IMR-90 (cell line): Measurements from ENCODE around the gene FATE1. TPM values are rescaled to one million over a fixed set of nuclear protein-coding genes. Genes with fewer than 3 reads are reported as not detected.

Experiments
- ATAC-seq: fragments of 200-7000 bp; cut with Tn5 transposase; 2 replicates; pipeline ENCODE4 v1.9.1; 2020; ENCODE audit warnings: low read depth, mild to moderate bottlenecking, moderate library complexity
- BruUV-seq: library from RNA; stranded (reverse); fragments of 400-500 nt; replicated peaks from 2 replicates; lab custom pipeline; 2021; lab: Mats Ljungman, UMichigan
- CTCF ChIA-PET: fragments of 300-600 bp; formaldehyde crosslinking; extraction: SDS; loops from one replicate; lab custom pipeline; 2021; ENCODE audit warnings: antibody characterized with exemption; lab: Yijun Ruan, JAX
- POLR2A ChIA-PET: fragments of 300-600 bp; sonication (Branson Sonifier 250); formaldehyde crosslinking; loops from one replicate; lab custom pipeline; 2022; ENCODE audit warnings: antibody characterized with exemption; ENCODE audit not compliant: unreplicated experiment; lab: Charles Lee
- DNase-seq: peaks from one replicate; pipeline ENCODE4 v3.0.0; 2013
- H2AFZ ChIP-seq: replicated peaks from 2 replicates; pipeline ENCODE3; 2013; ENCODE audit warnings: low read length, mild to moderate bottlenecking; ENCODE audit not compliant: poor library complexity
- H2AK5ac ChIP-seq: 2 replicates; pipeline ENCODE4 v1.6.1; 2013; ENCODE audit warnings: low read depth, low read length, inconsistent platforms
- H2AK9ac ChIP-seq: replicated peaks from 2 replicates; pipeline ENCODE3; 2013; ENCODE audit warnings: mild to moderate bottlenecking, low read depth, low read length, moderate library complexity; ENCODE audit not compliant: poor library complexity
- H2BK120ac ChIP-seq: 2 replicates; pipeline ENCODE4 v1.6.1; 2013; ENCODE audit warnings: low read depth, low read length, inconsistent platforms
- H2BK15ac ChIP-seq: 3 replicates; pipeline ENCODE4 v1.6.1; 2013; ENCODE audit warnings: low read depth, low read length, inconsistent platforms
- H2BK20ac ChIP-seq: 2 replicates; pipeline ENCODE4 v1.6.1; 2013; ENCODE audit warnings: low read depth, mild to moderate bottlenecking, inconsistent platforms, low read length, moderate library complexity
- H2BK5ac ChIP-seq: 2 replicates; pipeline ENCODE4 v1.6.1; 2013; ENCODE audit warnings: mild to moderate bottlenecking, low read depth, low read length, inconsistent platforms; ENCODE audit not compliant: poor library complexity, severe bottlenecking
- H3K14ac ChIP-seq: replicated peaks from 2 replicates; pipeline ENCODE4 v1.6.1; 2013; ENCODE audit warnings: low read depth, low read length, inconsistent platforms
- H3K18ac ChIP-seq: 2 replicates; pipeline ENCODE4 v1.6.1; 2013; ENCODE audit warnings: low read depth, low read length, control low read depth
- H3K23ac ChIP-seq: 2 replicates; pipeline ENCODE4 v1.6.1; 2013; ENCODE audit warnings: low read depth, low read length, inconsistent platforms
- H3K27ac ChIP-seq: 2 replicates; pipeline ENCODE4 v1.5.1; 2013; ENCODE audit warnings: mild to moderate bottlenecking, control low read depth, low read length; ENCODE audit not compliant: insufficient read depth
- H3K27me3 ChIP-seq: 2 replicates; pipeline ENCODE4 v1.6.1; 2013; ENCODE audit warnings: low read length; ENCODE audit not compliant: control insufficient read depth, insufficient read depth
- H3K36me3 ChIP-seq: 2 replicates; pipeline ENCODE4 v1.6.1; 2013; ENCODE audit warnings: low read length, mixed read lengths; ENCODE audit not compliant: control insufficient read depth, insufficient read depth
- H3K4ac ChIP-seq: 2 replicates; pipeline ENCODE4 v1.6.1; 2013; ENCODE audit warnings: low read depth, low read length, inconsistent platforms
- H3K4me1 ChIP-seq: 2 replicates; pipeline ENCODE4 v1.6.1; 2013; ENCODE audit warnings: low read length, mixed read lengths; ENCODE audit not compliant: control insufficient read depth, insufficient read depth
- H3K4me2 ChIP-seq: 2 replicates; pipeline ENCODE4 v1.6.1; 2013; ENCODE audit warnings: low read depth, mild to moderate bottlenecking, control low read depth, low read length, moderate library complexity
- H3K4me3 ChIP-seq: 2 replicates; pipeline ENCODE4 v1.5.1; 2013; ENCODE audit warnings: low read depth, mild to moderate bottlenecking, control low read depth, low read length, moderate library complexity; ENCODE audit not compliant: insufficient read depth
- H3K56ac ChIP-seq: 2 replicates; pipeline ENCODE4 v1.6.1; 2013; ENCODE audit warnings: low read length, inconsistent platforms; ENCODE audit not compliant: insufficient read depth; ENCODE audit errors: extremely low read depth
- H3K79me1 ChIP-seq, 2 experiments: 2 replicates each; pipeline ENCODE4 v1.6.1; 2013; ENCODE audit warnings: low read length in 2 of 2, inconsistent platforms in 1 of 2, low read depth in 1 of 2
- H3K9ac ChIP-seq: 2 replicates; pipeline ENCODE4 v1.6.1; 2013; ENCODE audit warnings: low read depth, low read length, control low read depth
- H3K9me1 ChIP-seq: 2 replicates; pipeline ENCODE4 v1.6.1; 2013; ENCODE audit warnings: low read length, inconsistent platforms; ENCODE audit not compliant: insufficient read depth
- H3K9me3 ChIP-seq: 2 replicates; pipeline ENCODE4 v1.6.1; 2013; ENCODE audit warnings: low read length; ENCODE audit not compliant: control insufficient read depth, insufficient read depth
- H4K20me1 ChIP-seq: 2 replicates; pipeline ENCODE4 v1.6.1; 2013; ENCODE audit warnings: low read length, inconsistent platforms; ENCODE audit not compliant: insufficient read depth
- H4K5ac ChIP-seq: 2 replicates; pipeline ENCODE4 v1.6.1; 2013; ENCODE audit warnings: mild to moderate bottlenecking, low read depth, low read length, control low read depth
- H4K8ac ChIP-seq, 2 experiments: 2 replicates each; pipeline ENCODE4 v1.6.1; 2013; ENCODE audit warnings: low read depth in 2 of 2, low read length in 2 of 2, control low read depth in 1 of 2, inconsistent platforms in 1 of 2
- H4K91ac ChIP-seq: 2 replicates; pipeline ENCODE4 v1.6.1; 2013; ENCODE audit warnings: low read depth, low read length, inconsistent platforms; ENCODE audit not compliant: insufficient read depth
- BHLHE40 ChIP-seq: fragments of 150-350 bp; IDR thresholded peaks from 2 replicates; pipeline ENCODE4 v1.6.1; 2016; ENCODE audit warnings: mild to moderate bottlenecking, low read depth, low read length
- CHD1 ChIP-seq: IDR thresholded peaks from 2 replicates; pipeline ENCODE4 v1.6.1; 2012; ENCODE audit warnings: low read depth, low read length, improper control_type of control experiment
- CTCF ChIP-seq: conservative IDR thresholded peaks from 2 replicates; pipeline ENCODE4 v1.5.1; 2012; ENCODE audit warnings: mild to moderate bottlenecking, low read depth, low read length, improper control_type of control experiment
- POLR2A ChIP-seq: IDR thresholded peaks from 2 replicates; pipeline ENCODE4 v1.6.1; 2012; ENCODE audit warnings: mild to moderate bottlenecking, low read depth, low read length
- RFX5 ChIP-seq: IDR thresholded peaks from 2 replicates; pipeline ENCODE4 v1.8.0; 2012; ENCODE audit warnings: low read depth, mild to moderate bottlenecking, low read length, moderate library complexity
- SMC3 ChIP-seq: fragments of 150-350 bp; IDR thresholded peaks from 2 replicates; pipeline ENCODE4 v1.6.1; 2016; ENCODE audit warnings: low read depth, mild to moderate bottlenecking, antibody characterized with exemption, low read length, moderate library complexity
- USF2 ChIP-seq: fragments of 150-350 bp; IDR thresholded peaks from 2 replicates; pipeline ENCODE4 v1.6.1; 2017; ENCODE audit warnings: mild to moderate bottlenecking, antibody characterized with exemption, low read length, low read depth
- WGBS, 2 experiments: methylation state at CpG; one replicate each; pipeline versions ENCODE4 v1.1.5 to v1.1.7; 2013; ENCODE audit warnings: missing lambda C conversion rate in 2 of 2; ENCODE audit not compliant: insufficient read length in 1 of 2; ENCODE audit errors: extremely low coverage in 2 of 2; 5-methylcytosine and 5-hydroxymethylcytosine counted together
- dilution Hi-C: fragments of 300-500 bp; cut with HindIII; formaldehyde crosslinking; loops from one replicate; pipeline ENCODE4 v1.14.3; 2018; ENCODE audit warnings: low sequenced_read_pairs; ENCODE audit not compliant: unreplicated experiment
- in situ Hi-C: fragments of 300-500 bp; cut with MboI; formaldehyde crosslinking; loops from 3 replicates; pipeline ENCODE4 v1.14.3; 2019; ENCODE audit warnings: low sequenced_read_pairs, inconsistent platforms, mixed read lengths
- intact Hi-C: fragments of 100-400 bp; cut with micrococcal nuclease; formaldehyde crosslinking; loops from 2 replicates; pipeline ENCODE4 v1.10.0; 2022
- polyA plus RNA-seq, 3 experiments: library from polyadenylated mRNA; depleted of rRNA; stranded (reverse); fragments of >200 nt; gene quantifications; 2 replicates each; pipeline ENCODE4 v1.2.3, GENCODE V29; 2012; ENCODE audit warnings: low replicate concordance in 1 of 3
- total RNA-seq: library from RNA; depleted of rRNA; stranded (reverse); fragments of >200 nt; gene quantifications from 2 replicates; pipeline ENCODE4 v1.2.3, GENCODE V29; 2012

Gene FATE1
- total and polyA plus RNA-seq, 2 of the 4 experiments (the other 2 are of a cell fraction), result not detected

- dilution Hi-C loops, result no loop called here
- ATAC-seq, result no peak
Measured at GRCh38 chrX:151745651-151746050, 29.8 kb downstream of the FATE1 start.

More at GRCh38 chrX:151745651-151746050, 29.8 kb downstream of the FATE1 start:
- Histone ChIP-seq H4K20me1 (no peaks in the 10 kb centered on the region), H3K79me1 (no peaks in the 10 kb centered on the region), H2BK15ac (no peak overlapping the region), H3K36me3 (no peaks in the 10 kb centered on the region), H3K4me2 (no peak overlapping the region), H2BK120ac (no peak overlapping the region), H3K27ac (no peak overlapping the region), H2BK5ac (no peak overlapping the region), H3K56ac (no peak overlapping the region), H4K8ac (no peak overlapping the region), H3K23ac (no peak overlapping the region), H3K9me3 (peaks cover 11% of the 10 kb centered on the region; the same call in 1 of the 2 replicates), H2AFZ (no peak overlapping the region), H2AK5ac (no peak overlapping the region), H2AK9ac (no peak overlapping the region), H3K9me1 (no peaks in the 10 kb centered on the region), H3K4me1 (no peaks in the 10 kb centered on the region), H3K27me3 (no peaks in the 10 kb centered on the region), H3K4ac (no peak overlapping the region), H3K14ac (no peak overlapping the region), H2BK20ac (no peak overlapping the region), H3K18ac (no peak overlapping the region), H3K4me3 (no peak overlapping the region), H3K9ac (no peak overlapping the region), H4K91ac (no peak overlapping the region), H4K5ac (no peak overlapping the region)
- ChIA-PET POLR2A (no interaction called here), CTCF (no interaction called here)
- no TSS peak for BruUV-seq
- no peak for DNase-seq
- intact Hi-C loops, result no loop called here
- in situ Hi-C loops, result no loop called here
- no CpG with 5 or more reads among the region's 6 CpGs for WGBS, 2 experiments
- no peak for TF ChIP-seq CTCF
- no peak for TF ChIP-seq CHD1
- TF ChIP-seq USF2, result no peak
- TF ChIP-seq BHLHE40, result no peak
- no peak for TF ChIP-seq RFX5
- no peak for TF ChIP-seq POLR2A
- no peak for TF ChIP-seq SMC3
